HG02588 (cell line): ENCODE measurements around the gene MAPRE3.

Experiments used
- ATAC-seq: cut with Tn5 transposase; IDR thresholded peaks from one replicate; pipeline ENCODE4 v1.9.1; 2021; ENCODE audit warnings: mild to moderate bottlenecking, moderate library complexity; ENCODE audit not compliant: unreplicated experiment

MAPRE3 gene

DNA sequence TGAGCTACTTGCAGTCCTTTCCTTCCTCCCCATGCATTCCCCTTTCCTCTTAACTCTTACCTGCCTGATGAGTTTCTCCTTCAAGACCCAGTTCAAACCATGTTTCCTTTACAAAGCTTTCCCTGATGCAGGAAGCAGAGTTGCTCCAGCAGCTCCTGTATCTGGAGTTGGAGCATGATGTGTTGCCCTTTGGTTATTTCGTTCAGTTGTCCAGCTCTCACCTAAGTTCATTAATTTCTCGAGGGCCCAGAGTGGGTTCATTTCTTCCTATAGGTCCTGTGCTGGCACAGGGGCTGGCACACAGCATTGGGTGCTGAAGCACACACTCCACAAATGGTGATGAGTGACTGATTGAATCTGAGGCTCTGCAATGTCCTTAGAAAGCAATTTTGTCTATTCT lies 39.3 kb downstream of the MAPRE3 start:
- ATAC-seq = no peak

DNA sequence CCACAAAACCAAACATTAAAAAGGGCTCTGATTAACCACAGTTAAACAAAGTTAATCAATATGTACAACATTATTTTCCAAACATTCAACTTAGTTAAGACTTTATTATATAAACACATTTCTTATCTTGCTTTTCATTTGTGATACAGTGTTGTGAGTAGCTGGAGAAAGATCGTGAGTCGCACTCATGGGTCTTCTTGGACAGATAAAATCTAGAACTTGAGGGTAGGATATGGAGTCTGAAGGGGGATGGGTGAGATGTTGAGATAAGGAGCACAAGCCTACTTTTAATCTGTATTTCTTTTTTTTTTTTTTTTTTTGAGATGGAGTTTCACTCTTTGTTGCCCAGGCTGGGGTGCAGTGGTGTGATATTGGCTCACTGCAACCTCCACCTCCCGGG lies 39.7 kb downstream of the MAPRE3 start:
- no peak for ATAC-seq

DNA sequence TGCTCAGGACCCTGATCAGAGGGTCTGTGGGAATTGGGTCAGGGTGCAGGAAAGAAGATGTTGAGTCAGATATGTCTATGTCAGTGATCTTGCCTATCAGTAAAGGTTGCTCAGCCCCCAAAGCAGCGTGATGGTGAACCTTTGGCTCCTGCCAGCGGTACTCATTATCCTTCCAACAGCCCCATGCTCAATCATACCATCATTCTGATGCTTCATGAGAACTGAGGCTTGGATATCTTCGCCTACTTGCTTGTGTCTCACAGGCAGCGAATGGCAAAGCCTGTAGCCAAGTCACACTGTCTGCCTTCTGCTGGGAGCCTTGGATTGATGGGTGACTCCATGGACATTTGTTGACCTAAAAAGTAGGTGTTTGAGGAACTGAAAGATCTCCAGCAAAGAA lies 43.3 kb downstream of the MAPRE3 start:
- ATAC-seq = no peak

DNA sequence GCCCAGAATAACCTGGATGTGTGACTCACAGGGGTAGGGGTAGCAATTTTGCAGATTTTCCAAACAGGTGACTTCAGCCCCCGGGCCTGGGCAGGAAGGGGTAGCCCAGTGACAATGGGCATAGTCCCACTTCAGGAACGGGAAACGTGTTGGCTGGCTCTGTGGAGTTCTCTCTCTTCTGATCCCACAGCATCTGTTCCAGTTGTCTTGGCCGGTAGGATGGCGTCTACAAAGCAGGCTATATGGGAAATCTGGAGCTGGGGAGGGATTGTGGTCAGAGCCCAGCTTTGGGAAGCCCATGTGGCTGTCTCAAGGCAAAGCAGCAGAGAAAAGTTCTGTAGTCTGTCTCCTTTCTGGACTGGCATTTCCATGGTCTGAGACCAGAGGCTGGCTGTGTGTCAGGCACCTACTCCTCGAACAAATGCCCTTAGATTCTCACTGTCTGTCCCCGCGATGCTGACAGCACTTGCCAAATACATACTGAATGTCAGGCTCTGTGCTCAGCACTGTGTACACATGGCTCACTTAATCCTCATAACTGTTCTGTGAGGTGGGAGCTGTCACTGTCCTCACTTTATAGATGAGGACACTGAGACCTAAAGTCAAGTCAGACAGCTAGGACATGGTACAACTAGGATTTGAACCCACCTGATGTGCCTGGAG lies 44.5 kb downstream of the MAPRE3 start:
- ATAC-seq = no peak

DNA sequence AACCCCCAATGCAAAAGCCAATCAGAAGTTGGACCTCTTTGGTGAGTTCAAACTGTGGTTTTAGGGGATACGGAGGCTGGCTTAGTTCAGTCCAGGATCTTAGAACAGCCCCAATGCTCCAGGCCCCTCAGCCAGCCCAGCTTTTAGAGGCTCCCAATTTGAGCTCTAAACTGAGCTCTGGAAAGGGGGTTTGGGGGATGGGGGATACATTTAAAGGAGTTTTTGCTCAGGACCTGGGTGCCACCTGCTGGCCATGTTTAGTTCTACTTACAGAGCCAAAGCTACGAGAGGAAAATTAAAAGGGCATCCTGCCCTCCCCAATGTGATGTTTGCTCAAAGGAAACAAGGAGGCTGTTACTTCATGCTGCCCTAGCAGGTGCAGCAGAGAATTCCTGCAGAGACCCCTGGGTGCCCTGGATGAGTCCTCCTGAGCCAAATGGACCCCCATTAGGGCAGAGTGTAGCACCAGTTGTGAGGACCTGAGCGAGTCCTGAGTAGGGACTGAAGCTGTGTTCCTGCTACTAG lies 46.4 kb downstream of the MAPRE3 start:
- no peak for ATAC-seq

DNA sequence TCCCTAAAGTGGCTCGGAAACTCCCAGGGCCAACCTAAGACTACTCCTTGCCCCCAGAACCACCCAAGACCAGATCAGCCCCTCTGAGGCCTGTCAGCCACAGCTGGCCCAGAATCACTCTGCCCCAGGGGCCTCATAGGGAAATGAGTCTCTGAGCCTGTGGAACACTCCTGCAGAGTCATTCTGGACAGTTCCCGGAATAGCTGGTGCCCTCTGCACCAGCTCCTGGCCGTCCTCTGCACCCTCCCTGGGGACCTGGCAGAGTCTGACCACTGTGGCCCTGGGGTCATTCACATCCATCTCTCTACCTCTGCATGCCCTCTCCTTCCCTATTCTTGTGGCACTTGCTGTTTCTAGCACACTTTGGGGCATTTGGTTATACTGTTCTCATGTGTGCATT lies 47.7 kb downstream of the MAPRE3 start:
- ATAC-seq = no peak

DNA sequence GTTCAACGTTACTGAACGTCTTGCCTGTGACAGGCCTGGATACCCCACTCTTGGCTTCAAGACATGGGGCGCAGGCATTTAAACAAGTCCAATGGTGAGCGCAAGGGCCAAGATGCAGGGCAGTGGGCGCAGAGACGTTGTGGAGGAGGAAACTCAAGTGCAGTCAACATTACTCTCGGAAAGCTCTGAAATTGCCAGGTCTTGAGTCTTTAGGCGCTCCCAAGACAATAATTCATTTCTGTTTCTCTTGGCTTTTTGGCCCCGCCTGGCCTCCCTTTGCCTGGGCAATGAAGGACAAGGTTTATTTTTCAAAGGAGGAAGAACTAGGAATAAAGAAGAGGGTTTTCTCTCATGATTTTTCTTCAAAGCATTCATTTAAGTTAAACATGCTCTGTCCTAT lies 49.0 kb downstream of the MAPRE3 start:
- no peak for ATAC-seq

DNA sequence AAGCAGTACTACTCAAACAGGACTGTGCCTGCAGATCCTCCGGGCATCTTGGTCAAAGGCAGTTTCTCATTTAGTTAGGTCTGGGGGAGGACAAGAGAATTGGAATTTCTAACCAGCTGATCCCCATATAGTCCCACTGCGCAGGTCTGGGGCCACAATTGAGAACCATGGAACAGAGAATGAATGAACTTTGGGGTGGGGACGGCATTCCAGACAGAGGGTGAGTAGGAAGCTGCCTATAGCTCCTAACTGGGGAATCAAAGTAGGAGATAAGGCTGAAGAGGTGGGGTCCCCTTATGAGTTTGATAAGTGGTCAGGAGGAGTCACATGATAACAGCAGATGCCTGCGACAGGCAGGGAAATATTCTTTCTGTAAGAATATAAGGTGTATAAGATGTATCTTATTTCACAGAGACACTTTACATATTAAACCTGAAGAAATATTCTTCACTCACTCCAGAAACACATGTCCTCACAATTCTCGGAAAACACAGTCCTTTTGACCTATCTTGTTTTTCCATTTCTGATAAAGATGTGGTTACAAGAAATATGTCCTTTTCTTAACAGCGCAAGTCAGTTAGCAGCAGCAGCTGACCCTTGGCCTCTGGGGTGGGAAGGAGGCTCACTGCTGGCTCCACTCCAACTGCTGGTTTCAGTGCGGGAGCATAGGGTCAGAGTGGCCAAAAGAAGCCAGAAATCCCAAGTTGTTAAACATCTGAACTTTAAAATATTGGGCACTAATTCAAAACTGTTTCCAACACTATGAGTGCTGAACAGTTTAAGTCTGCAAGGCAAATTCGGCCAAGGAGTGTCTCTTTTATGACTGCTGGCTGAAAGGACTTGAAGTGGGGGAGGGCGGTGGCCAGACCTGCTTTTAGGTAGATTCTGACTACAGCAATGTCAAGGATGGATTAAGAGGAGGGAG lies 49.8 kb downstream of the MAPRE3 start:
- ATAC-seq = no peak

DNA sequence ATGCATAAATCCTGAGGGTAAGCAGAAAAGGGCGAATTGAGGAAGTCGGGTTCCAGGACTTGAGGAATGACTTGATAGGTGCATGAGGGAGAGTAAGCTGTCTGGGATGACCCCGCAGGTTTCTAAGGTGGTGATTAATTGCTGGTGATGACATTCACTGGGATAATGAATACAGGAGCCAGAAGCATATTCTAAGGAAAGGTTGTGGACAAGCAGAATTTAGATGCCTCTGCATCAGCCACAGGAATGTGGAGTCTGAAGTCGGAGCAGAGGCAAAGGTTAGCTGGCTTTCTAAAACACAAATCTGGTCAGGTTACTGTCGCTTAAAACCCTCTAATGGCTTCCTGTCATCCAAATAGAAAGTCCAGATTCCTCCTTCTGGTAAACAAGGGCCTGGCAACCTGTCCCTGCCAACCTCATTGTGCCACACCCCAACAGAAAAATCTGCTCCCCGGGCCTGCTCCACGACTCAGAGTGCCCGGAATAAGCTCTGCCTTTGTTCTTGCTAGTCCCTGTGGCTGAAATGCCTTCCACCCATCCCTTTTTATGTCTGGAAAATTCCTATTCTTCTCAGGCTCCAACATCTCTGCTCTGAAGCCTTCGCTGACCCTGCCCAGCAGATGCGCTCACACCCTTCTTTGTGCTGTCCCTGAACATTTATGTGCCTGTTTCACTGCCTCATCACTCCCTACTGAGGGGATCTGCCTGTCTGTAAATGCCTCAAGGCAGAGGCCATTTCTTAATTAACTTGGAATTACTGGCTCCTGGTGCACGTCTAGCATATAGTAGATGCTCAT lies 51.0 kb downstream of the MAPRE3 start:
- ATAC-seq = no peak

DNA sequence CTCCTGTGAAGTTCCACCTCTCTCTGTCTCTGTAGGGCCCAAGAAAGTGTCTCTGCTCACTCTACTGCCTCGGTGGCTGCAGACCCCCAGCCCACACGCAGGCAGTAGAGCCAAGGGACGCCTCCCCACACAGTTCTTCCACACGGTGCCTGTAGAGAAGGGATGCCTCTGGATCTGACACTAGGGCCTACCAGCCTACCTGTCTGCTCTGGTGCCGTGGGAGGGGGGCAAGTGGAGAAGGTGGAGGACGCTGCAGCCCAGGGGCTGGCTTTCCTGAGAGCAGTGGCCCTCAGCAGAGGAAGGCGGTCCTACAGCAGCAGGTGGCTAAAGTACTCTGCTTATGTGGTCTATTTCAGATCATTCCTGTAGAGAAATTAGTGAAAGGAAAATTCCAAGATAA lies 53.3 kb downstream of the MAPRE3 start:
- ATAC-seq = no peak

DNA sequence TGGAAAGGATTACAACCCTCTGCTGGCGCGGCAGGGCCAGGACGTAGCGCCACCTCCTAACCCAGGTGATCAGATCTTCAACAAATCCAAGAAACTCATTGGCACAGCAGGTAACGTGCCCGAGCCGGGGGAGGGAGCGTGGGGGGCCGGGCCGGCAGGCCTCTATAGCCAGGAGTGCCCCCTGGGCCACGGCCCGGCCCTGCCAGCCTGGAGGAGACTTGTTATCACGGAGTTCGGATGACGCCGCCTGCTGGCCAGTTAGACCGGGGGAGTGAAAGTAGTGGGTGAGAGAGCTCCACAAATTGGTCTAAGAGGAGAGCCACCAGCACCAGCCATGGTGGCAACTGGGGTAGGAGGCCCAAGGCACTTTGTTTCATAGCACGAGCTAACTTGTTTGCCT lies 53.8 kb downstream of the MAPRE3 start:
- no peak for ATAC-seq

DNA sequence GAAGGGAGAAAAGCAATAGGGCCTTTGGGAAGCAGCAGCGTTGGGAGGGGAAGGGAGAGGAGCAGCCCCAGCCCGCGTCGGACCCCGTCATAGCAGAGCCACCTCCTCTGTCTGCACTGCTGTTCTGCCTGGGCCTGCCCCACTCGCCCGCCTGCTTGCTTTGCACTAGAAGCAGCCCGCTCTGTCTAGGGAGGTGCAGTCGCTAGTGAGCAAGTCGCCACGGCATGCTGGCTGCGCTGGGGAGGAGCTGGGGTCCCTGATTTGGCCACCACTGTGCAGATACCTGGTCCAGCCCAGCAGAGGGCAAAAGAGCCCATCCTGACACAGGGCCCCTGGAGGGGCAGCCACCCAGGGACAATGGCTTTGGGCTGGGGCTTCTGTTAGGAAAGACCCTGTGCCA lies 54.4 kb downstream of the MAPRE3 start:
- ATAC-seq = no peak

DNA sequence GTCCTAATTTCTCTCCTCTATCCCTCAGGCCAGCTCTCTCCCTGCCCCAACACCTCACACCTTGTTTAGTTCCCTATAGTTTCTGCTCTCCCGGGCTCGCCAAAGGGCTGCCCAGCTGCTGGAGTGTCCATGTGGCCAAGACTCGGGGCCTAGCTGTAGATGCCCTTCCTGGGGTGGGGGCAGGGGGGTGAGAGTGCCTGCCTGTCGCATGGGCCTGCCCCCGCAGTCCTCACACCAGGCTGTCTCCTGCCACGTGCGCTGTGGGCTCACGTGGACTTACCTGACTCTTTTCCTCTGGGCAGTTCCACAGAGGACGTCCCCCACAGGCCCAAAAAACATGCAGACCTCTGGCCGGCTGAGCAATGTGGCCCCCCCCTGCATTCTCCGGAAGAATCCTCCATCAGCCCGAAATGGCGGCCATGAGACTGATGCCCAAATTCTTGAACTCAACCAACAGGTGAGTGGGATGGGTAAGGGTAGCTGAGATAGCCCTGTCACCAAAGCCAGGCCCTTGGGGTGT lies 54.9 kb downstream of the MAPRE3 start:
- no peak for ATAC-seq

DNA sequence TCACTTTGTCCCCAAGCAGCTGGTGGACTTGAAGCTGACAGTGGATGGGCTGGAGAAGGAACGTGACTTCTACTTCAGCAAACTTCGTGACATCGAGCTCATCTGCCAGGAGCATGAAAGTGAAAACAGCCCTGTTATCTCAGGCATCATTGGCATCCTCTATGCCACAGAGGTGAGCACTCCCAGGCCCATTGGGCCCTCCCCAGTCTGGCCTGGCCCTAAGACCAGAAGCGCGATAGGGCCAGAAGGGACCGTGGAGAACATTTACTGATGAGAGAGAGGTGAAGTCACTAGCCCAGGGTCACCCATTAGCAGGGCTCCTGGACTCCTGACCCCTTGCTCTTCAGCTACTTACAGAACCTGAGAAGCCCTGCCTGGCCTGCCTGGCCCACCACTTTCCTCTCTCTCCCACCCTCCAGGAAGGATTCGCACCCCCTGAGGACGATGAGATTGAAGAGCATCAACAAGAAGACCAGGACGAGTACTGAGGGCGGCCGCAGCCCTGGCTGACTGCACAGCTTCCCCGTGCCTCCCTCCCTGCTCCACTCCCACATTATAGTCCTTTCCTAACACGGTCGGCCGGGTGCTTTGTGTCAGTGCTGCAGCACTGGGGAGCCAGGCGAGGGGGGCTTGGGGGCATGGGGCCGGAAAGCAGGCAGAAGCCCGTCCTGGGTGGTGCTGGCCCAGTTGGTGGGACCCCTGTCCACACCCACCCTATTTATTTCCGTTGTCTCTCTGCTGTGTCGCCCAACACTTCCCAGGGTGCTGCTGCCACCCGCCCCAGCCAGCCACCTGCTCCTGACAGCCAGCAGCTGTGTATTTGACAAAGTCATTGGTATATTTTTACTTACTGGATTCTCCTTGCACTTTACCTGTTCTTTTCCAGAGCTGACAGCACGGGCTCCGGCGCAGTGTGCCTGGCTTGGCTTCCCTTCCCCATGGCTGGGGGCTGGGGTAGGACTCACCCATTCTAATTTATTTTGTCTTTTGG lies 55.7 kb downstream of the MAPRE3 start:
- no peak for ATAC-seq

DNA sequence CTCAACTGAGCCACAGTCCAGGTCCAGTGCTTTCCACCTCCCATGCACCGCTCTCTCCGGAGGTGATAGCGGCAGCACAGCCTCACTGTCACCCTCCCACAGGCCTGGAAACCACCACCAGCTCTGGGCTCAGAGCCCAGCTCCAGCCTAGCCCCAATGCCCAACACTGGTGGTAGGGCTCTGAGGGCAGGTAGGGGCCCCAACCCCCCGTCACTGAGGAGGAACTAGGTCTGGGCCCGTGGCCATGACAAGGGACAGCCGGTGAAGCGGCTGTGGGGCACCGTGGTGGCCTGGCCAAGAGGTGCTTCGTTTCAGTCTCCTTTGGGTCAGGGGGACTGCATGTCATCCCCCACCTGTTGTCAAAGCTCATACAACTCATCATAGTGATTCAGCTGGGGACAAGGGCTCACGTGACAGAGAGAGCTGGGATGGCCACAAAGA lies 56.8 kb downstream of the MAPRE3 start:
- no peak for ATAC-seq

DNA sequence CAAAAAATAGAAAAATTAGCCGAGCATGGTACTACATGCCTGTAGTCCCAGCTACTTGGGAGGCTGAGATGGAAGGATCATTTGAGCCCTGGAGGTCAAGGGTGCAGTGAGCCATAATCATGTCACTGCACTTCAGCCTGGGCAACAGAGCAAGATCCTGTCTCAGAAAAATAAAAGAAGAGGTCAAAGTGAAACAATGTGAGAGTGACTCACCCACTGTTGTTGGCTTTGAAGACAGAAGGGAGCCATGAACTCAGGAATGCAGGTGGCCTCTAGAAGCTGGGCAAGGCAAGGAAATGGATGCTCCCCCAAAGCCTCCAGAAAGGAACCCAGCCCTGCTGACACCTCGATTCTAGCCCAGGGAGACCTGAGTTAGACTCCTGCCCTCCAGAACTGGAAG lies 58.6 kb downstream of the MAPRE3 start:
- ATAC-seq = no peak

DNA sequence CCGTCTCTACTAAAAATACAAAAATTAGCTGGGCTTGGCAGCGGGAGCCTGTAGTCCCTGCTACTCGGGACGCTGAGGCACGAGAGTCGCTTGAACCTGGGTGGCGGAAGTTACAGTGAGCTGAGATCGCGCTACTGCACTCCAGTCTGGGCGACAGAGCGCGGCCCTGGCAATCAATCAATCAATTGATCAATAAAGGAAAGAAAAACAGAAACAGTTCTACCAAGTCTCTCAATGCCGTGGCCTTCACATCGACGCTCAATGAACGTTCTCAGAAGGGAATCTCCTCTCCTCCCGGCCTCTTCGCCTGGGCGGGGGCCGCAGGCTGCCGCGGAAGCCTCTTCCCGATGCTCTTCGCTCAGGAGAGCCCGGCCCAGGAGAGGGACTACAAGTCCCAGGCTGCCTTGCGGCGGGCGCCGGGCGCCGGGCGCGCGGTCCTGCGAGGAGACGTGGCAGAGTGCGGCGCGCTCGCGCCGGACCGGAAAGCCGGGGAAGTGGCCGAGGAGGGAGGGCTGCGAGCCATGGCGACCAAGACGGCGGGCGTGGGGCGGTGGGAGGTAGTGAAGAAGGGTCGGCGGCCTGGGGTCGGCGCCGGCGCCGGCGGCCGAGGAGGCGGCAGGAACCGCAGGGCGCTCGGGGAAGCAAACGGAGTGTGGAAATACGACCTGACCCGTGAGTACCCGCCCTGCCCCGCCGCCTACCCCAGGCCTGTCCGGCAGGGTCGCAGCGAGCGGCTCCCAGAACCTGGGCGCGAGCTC lies 62.2 kb downstream of the MAPRE3 start, which contains the start of gene TMEM214:
Gene TMEM214, plus strand, starts transcription at position 471 of the 758 bp plus-strand sequence. Its CDS starts 51 bp downstream, at position 522.
- peak; percentile 91 for ATAC-seq

DNA sequence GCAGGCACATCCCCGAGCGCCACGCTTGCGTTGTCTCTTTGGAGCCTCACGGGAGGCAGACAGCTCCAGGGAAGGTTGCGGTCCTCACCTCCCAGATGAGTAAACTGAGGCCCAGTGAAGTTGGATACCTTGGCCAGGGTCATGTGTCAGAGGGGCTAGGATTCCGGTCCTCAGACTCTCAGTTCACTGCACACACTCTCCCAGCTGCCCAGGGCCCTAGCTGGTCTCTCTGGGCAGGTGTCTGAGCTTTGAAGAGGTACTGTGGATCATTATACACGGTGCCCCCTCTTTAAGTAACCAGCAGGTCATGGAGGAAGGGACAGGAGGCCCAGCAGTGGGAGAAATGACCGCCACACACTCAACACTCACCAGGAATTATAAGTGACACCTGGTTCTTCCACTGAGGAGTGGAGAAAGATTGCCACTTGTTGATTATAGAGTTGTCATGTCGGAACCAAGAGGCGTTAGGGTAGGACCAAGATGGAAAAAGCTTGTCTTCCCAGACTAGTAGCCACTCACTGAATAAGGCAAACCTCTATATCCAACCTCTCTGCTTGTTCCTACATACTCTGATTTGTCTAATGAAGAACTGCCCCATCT lies 62.9 kb downstream of the MAPRE3 start:
- peak; percentile 8 for ATAC-seq

DNA sequence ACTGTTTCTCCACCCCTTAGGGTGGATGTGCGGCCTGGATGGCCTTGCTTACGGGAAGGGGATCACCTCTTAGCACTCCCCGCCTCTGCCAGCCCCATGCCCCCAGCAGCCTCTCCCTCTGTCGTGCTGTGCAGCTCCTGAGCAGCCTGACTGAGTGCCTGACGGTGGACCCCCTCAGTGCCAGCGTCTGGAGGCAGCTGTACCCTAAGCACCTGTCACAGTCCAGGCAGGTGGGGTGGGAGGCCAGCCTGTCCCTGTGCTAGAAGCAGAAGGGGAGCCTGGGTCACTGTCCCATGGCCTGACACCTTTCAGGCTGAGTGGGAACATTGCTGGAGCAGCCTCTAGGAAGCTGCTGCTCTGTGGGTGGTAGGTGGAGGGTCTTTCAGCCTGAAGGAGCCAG lies 67.6 kb downstream of the MAPRE3 start:
- ATAC-seq = no peak
